Ishikawa (cell line): ENCODE data around the gene SMIM17.

Experiments used
- CEBPB ChIP-seq: IDR thresholded peaks from 2 replicates; pipeline ENCODE4 v1.6.1; 2012
- CREB1 ChIP-seq: IDR thresholded peaks from 2 replicates; pipeline ENCODE4 v1.6.1; 2012; ENCODE audit warnings: low read depth
- EGR1 ChIP-seq: IDR thresholded peaks from 2 replicates; pipeline ENCODE4 v1.6.1; 2012
- EP300 ChIP-seq: IDR thresholded peaks from 2 replicates; pipeline ENCODE4 v1.6.1; 2012; ENCODE audit warnings: borderline replicate concordance
- FOXM1 ChIP-seq: IDR thresholded peaks from 2 replicates; pipeline ENCODE4 v1.6.1; 2012; ENCODE audit warnings: low read depth, borderline replicate concordance
- MAX ChIP-seq: IDR thresholded peaks from 2 replicates; pipeline ENCODE4 v1.6.1; 2012
- NFIC ChIP-seq: IDR thresholded peaks from 2 replicates; pipeline ENCODE4 v1.6.1; 2012
- RAD21 ChIP-seq: IDR thresholded peaks from 2 replicates; pipeline ENCODE4 v1.6.1; 2012; ENCODE audit warnings: low read depth
- REST ChIP-seq: IDR thresholded peaks from 2 replicates; pipeline ENCODE4 v1.6.1; 2012; ENCODE audit warnings: low read depth, mild to moderate bottlenecking
- TAF1 ChIP-seq: IDR thresholded peaks from 2 replicates; pipeline ENCODE4 v1.6.1; 2012; ENCODE audit warnings: low read depth, mild to moderate bottlenecking
- TCF12 ChIP-seq: IDR thresholded peaks from 2 replicates; pipeline ENCODE4 v1.6.1; 2012; ENCODE audit warnings: low read depth
- TEAD4 ChIP-seq: IDR thresholded peaks from 2 replicates; pipeline ENCODE4 v1.6.1; 2012
- USF1 ChIP-seq: IDR thresholded peaks from 2 replicates; pipeline ENCODE4 v1.6.1; 2012
- YY1 ChIP-seq: IDR thresholded peaks from 2 replicates; pipeline ENCODE4 v1.6.1; 2012; ENCODE audit warnings: low read depth
- ZBTB7A ChIP-seq: IDR thresholded peaks from 2 replicates; pipeline ENCODE4 v1.6.1; 2012; ENCODE audit warnings: low read depth

The SMIM17 gene

GRCh38 chr19:56642711-56643459, at the start of gene SMIM17:
TSS of gene SMIM17 (plus strand) at chr19:56643159. CDS start at chr19:56645668, 2,509 bp downstream.
- TF ChIP-seq REST: no peak
- no peak for TF ChIP-seq TEAD4
- TF ChIP-seq EP300: no peak
- no peak for TF ChIP-seq TCF12
- TF ChIP-seq NFIC: no peak
- no peak for TF ChIP-seq USF1
- TF ChIP-seq TAF1: no peak
- no peak for TF ChIP-seq ZBTB7A
- TF ChIP-seq RAD21: no peak
- TF ChIP-seq CEBPB: no peak
- TF ChIP-seq EGR1: no peak
- no peak for TF ChIP-seq MAX
- TF ChIP-seq CREB1: no peak
- no peak for TF ChIP-seq YY1
- TF ChIP-seq FOXM1: no peak

DNA sequence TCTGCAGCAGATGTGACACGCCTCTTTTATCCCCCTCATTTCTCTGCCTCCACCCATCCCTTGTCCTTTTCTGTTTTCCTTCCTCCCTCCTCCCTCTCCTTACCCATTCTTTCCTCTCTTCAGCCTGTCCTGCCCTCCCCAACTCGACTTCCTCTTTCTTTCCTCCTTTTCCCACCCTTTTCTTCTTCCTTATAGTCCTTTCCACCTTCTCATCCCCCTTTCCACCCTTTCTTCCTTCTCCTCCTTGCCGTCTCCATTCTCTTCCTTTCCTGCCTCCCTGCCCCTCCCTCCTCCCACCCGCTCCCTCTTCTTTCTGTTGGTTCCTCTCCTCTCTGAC, 48.5 kb upstream of the SMIM17 start:
- TF ChIP-seq FOXM1 (no peak), ZBTB7A (no peak)

- TF ChIP-seq MAX (peak; percentile 39; the same call in 1 of the 2 replicates), NFIC (no peak), REST (no peak), ZBTB7A (peak; percentile 87), YY1 (peak; percentile 32; the same call in 1 of the 2 replicates), TAF1 (peak; percentile 57), TCF12 (peak; percentile 18; the same call in 1 of the 2 replicates), EP300 (no peak)
Observed at GRCh38 chr19:56594783-56595547, 48.0 kb upstream of the SMIM17 start, which contains the start of gene ZNF71. TSS of gene ZNF71 (plus strand) at chr19:56595302. CDS start at chr19:56601559, 6,257 bp downstream.

DNA sequence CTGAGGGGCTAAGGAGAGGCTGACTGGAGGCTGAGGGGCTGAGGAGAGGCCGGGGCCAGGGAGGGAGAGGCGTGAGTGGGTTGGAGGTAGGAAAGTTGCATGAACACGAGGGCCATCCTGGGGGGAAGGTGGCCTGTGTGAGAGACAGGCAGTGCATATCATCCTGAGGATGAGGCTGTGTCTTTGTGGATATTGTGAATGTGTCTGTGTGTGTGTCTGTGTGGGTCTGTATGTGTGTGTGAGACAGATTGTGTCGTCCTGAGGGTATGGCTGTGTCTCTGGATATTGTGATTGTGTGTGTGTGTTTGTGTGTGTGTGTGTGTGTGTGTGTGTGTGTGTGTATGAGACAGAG, 47.4 kb upstream of the SMIM17 start:
- TF ChIP-seq REST: no peak
- no peak for TF ChIP-seq TCF12
- no peak for TF ChIP-seq EGR1
- TF ChIP-seq TAF1: no peak
- no peak for TF ChIP-seq MAX
- TF ChIP-seq CEBPB: no peak
- TF ChIP-seq TEAD4: no peak
- TF ChIP-seq USF1: no peak
- no peak for TF ChIP-seq CREB1
- no peak for TF ChIP-seq NFIC
- TF ChIP-seq RAD21: no peak
- no peak for TF ChIP-seq EP300
- TF ChIP-seq YY1: no peak
- no peak for TF ChIP-seq FOXM1
- no peak for TF ChIP-seq ZBTB7A
